NCI-H146 (cell line): Measurements from ENCODE around the gene TTC7B.

Experiments used
- DNase-seq: peaks from one replicate; lab custom pipeline; 2025; lab: John Stamatoyannopoulos, UW

The TTC7B gene

GRCh38 chr14:90488256-90488655, 328.0 kb downstream of the TTC7B start:
- no peak for DNase-seq

GRCh38 chr14:90487462-90487861, 328.8 kb downstream of the TTC7B start:
- DNase-seq: no peak

GRCh38 chr14:90487031-90487430, 329.2 kb downstream of the TTC7B start:
- peak; percentile 95 for DNase-seq

GRCh38 chr14:90484291-90484690, 331.9 kb downstream of the TTC7B start:
- no peak for DNase-seq

- DNase-seq: peak; percentile 49
Observed at GRCh38 chr14:90483571-90483974, 332.7 kb downstream of the TTC7B start.

- DNase-seq: no peak
Observed at GRCh38 chr14:90483117-90483516, 333.1 kb downstream of the TTC7B start.

GRCh38 chr14:90475298-90475697, 340.9 kb downstream of the TTC7B start:
- DNase-seq: no peak
